HL-60 (cell line): Measurements from ENCODE around the gene LKAAEAR1.
"Not testable (repeated sequence)": the region's sequence is repeated elsewhere in the genome, so short reads cannot be mapped to it uniquely, and the experiment has no call there.

Experiments
- DNase-seq, 2 experiments: peaks; one replicate each; pipeline ENCODE4 v3.0.0-alpha.2; 2010 to 2020; ENCODE audit warnings: low read depth in 1 of 2, low spot score in 1 of 2
- H3K27ac ChIP-seq: fragments of 250-450 bp; sonication (Bioruptor Pico); replicated peaks from 2 replicates; pipeline ENCODE4 v1.5.1; 2020; ENCODE audit warnings: mild to moderate bottlenecking, moderate library complexity
- H3K27me3 ChIP-seq: fragments of 250-450 bp; sonication (Bioruptor Pico); 2 replicates; pipeline ENCODE4 v1.5.1; 2021; ENCODE audit warnings: mild to moderate bottlenecking, moderate library complexity; ENCODE audit not compliant: insufficient read depth, poor library complexity, severe bottlenecking
- H3K4me3 ChIP-seq: replicated peaks from 2 replicates; pipeline ENCODE4 v1.5.1; 2011; ENCODE audit warnings: mild to moderate bottlenecking, control low read depth, low read length; ENCODE audit not compliant: insufficient read depth
- CTCF ChIP-seq: IDR thresholded peaks from one replicate; pipeline ENCODE4 v1.5.1; 2011; ENCODE audit warnings: low read length, control low read depth, inconsistent platforms; ENCODE audit not compliant: insufficient read depth
- GABPA ChIP-seq: IDR thresholded peaks from 2 replicates; pipeline ENCODE4 v1.6.1; 2012; ENCODE audit warnings: low read depth
- POLR2AphosphoS5 ChIP-seq: IDR thresholded peaks from 2 replicates; pipeline ENCODE4 v1.6.1; 2012; ENCODE audit warnings: low read depth
- REST ChIP-seq: IDR thresholded peaks from 2 replicates; pipeline ENCODE4 v1.6.1; 2012; ENCODE audit warnings: low read depth; ENCODE audit not compliant: insufficient replicate concordance
- SPI1 ChIP-seq: IDR thresholded peaks from 2 replicates; pipeline ENCODE4 v1.6.1; 2012; ENCODE audit warnings: low read depth, mild to moderate bottlenecking, borderline replicate concordance

The LKAAEAR1 gene

GRCh38 chr20:64129146-64129782 is 45.1 kb upstream of the LKAAEAR1 start:
- TF ChIP-seq GABPA, result no peak
- TF ChIP-seq POLR2AphosphoS5, result no peak
- TF ChIP-seq REST, result no peak
- no peak for TF ChIP-seq CTCF
- no peak for TF ChIP-seq SPI1
- no peak overlapping the region for H3K4me3 ChIP-seq
- no peak for DNase-seq

GRCh38 chr20:64123517-64123916 is 39.3 kb upstream of the LKAAEAR1 start:
- H3K4me3 ChIP-seq, H3K27me3 ChIP-seq, DNase-seq, H3K27ac ChIP-seq: not testable (repeated sequence)

More at GRCh38 chr20:64129146-64129782, 45.1 kb upstream of the LKAAEAR1 start:
- peaks cover under 1% of the 10 kb centered on the region for H3K27me3 ChIP-seq
- H3K27ac ChIP-seq, result no peak overlapping the region

GRCh38 chr20:64122927-64123326 is 38.7 kb upstream of the LKAAEAR1 start:
- DNase-seq, H3K4me3 ChIP-seq, H3K27ac ChIP-seq, H3K27me3 ChIP-seq: not testable (repeated sequence)

- no peak for TF ChIP-seq POLR2AphosphoS5
- no peak for TF ChIP-seq CTCF
- DNase-seq, result no peak
- H3K27ac ChIP-seq, result no peak overlapping the region
Measured at GRCh38 chr20:64121586-64121985, 37.4 kb upstream of the LKAAEAR1 start.

GRCh38 chr20:64119681-64120341 is 35.6 kb upstream of the LKAAEAR1 start:
- TF ChIP-seq POLR2AphosphoS5, result no peak
- TF ChIP-seq SPI1, result no peak
- TF ChIP-seq GABPA, result no peak
- TF ChIP-seq REST, result no peak
- peak overlapping the region; percentile 27 for H3K4me3 ChIP-seq

More at GRCh38 chr20:64121586-64121985, 37.4 kb upstream of the LKAAEAR1 start:
- Histone ChIP-seq H3K27me3 (peaks cover 4% of the 10 kb centered on the region), H3K4me3 (no peak overlapping the region)

More at GRCh38 chr20:64119681-64120341, 35.6 kb upstream of the LKAAEAR1 start:
- Histone ChIP-seq H3K27ac (no peak overlapping the region), H3K27me3 (peaks cover 4% of the 10 kb centered on the region)
- DNase-seq, result no peak
